ENCODE data around the gene UGT1A3.

- TF ChIP-seq CTCF (IDR thresholded peaks at IDR 0.05) (no peak), EP300 (IDR thresholded peaks at IDR 0.05) (no peak), POLR2AphosphoS5 (IDR thresholded peaks at IDR 0.05) (no peak), POLR2A (IDR thresholded peaks at IDR 0.05) (no peak)
These were observed 66.9 kb downstream of the UGT1A3 start for GRCh38 chr2:233795735-233796171.
